Activated naive CD8-positive, alpha-beta T cell (primary cell): ENCODE results near the gene ZNF469.

Source experiments
- H3K27ac Mint-ChIP-seq: one replicate; pipeline ENCODE4 v1.8.0; 2021; ENCODE audit warnings: mixed read lengths
- H3K27me3 Mint-ChIP-seq: one replicate; pipeline ENCODE4 v1.8.0; 2021; ENCODE audit warnings: mixed read lengths
- H3K36me3 Mint-ChIP-seq: one replicate; pipeline ENCODE4 v1.8.0; 2021; ENCODE audit warnings: mixed read lengths
- H3K4me1 Mint-ChIP-seq: one replicate; pipeline ENCODE4 v1.8.0; 2021; ENCODE audit warnings: low read depth, mixed read lengths
- H3K4me3 Mint-ChIP-seq: one replicate; pipeline ENCODE4 v1.8.0; 2021; ENCODE audit warnings: mild to moderate bottlenecking, mixed read lengths
- H3K9me3 Mint-ChIP-seq: one replicate; pipeline ENCODE4 v1.8.0; 2021; ENCODE audit warnings: low read depth, mixed read lengths

Gene ZNF469

GRCh38 chr16:88343271-88343791 lies 39.4 kb upstream of the ZNF469 start:
- Mint-ChIP-seq H3K36me3 (no peaks in the 10 kb centered on the region), H3K27ac (no peak overlapping the region), H3K9me3 (no peaks in the 10 kb centered on the region), H3K27me3 (peaks cover 2% of the 10 kb centered on the region), H3K4me1 (peaks cover 4% of the 10 kb centered on the region), H3K4me3 (no peak overlapping the region)

GRCh38 chr16:88344411-88345030 lies 38.2 kb upstream of the ZNF469 start:
- H3K9me3 Mint-ChIP-seq = no peaks in the 10 kb centered on the region

GRCh38 chr16:88345031-88345720 lies 37.6 kb upstream of the ZNF469 start:
- Mint-ChIP-seq H3K27me3 (no peaks in the 10 kb centered on the region), H3K9me3 (no peaks in the 10 kb centered on the region), H3K27ac (no peak overlapping the region), H3K4me3 (no peak overlapping the region), H3K36me3 (no peaks in the 10 kb centered on the region), H3K4me1 (peaks cover 5% of the 10 kb centered on the region)

More at GRCh38 chr16:88344411-88345030, 38.2 kb upstream of the ZNF469 start:
- Mint-ChIP-seq H3K27ac (no peak overlapping the region), H3K27me3 (no peaks in the 10 kb centered on the region), H3K4me3 (no peak overlapping the region), H3K36me3 (no peaks in the 10 kb centered on the region), H3K4me1 (peaks cover 5% of the 10 kb centered on the region)

- Mint-ChIP-seq H3K4me3 (no peak overlapping the region), H3K36me3 (no peaks in the 10 kb centered on the region), H3K27ac (no peak overlapping the region), H3K9me3 (no peaks in the 10 kb centered on the region), H3K4me1 (peaks cover 5% of the 10 kb centered on the region), H3K27me3 (no peaks in the 10 kb centered on the region)
Measured at GRCh38 chr16:88345721-88346560, 36.8 kb upstream of the ZNF469 start.

GRCh38 chr16:88346680-88347505 lies 35.9 kb upstream of the ZNF469 start:
- Mint-ChIP-seq H3K9me3 (no peaks in the 10 kb centered on the region), H3K36me3 (no peaks in the 10 kb centered on the region), H3K4me1 (peaks cover 5% of the 10 kb centered on the region), H3K27ac (no peak overlapping the region), H3K27me3 (no peaks in the 10 kb centered on the region), H3K4me3 (no peak overlapping the region)

GRCh38 chr16:88347656-88348376 lies 34.9 kb upstream of the ZNF469 start:
- H3K27me3 Mint-ChIP-seq = no peaks in the 10 kb centered on the region
- no peak overlapping the region for H3K4me3 Mint-ChIP-seq
- H3K36me3 Mint-ChIP-seq = no peaks in the 10 kb centered on the region
- H3K27ac Mint-ChIP-seq = no peak overlapping the region
- H3K9me3 Mint-ChIP-seq = no peaks in the 10 kb centered on the region
- peaks cover 5% of the 10 kb centered on the region for H3K4me1 Mint-ChIP-seq

GRCh38 chr16:88348377-88349152 lies 34.2 kb upstream of the ZNF469 start:
- no peaks in the 10 kb centered on the region for H3K36me3 Mint-ChIP-seq
- H3K9me3 Mint-ChIP-seq = no peaks in the 10 kb centered on the region
- peaks cover 5% of the 10 kb centered on the region for H3K4me1 Mint-ChIP-seq
- H3K4me3 Mint-ChIP-seq = no peak overlapping the region
- H3K27ac Mint-ChIP-seq = no peak overlapping the region
- H3K27me3 Mint-ChIP-seq = no peaks in the 10 kb centered on the region

- Mint-ChIP-seq H3K4me3 (no peak overlapping the region), H3K27ac (no peak overlapping the region), H3K4me1 (peaks cover 5% of the 10 kb centered on the region), H3K9me3 (no peaks in the 10 kb centered on the region), H3K27me3 (no peaks in the 10 kb centered on the region), H3K36me3 (no peaks in the 10 kb centered on the region)
Measured at GRCh38 chr16:88349153-88349902, 33.4 kb upstream of the ZNF469 start.

- H3K27me3 Mint-ChIP-seq = no peaks in the 10 kb centered on the region
- H3K9me3 Mint-ChIP-seq = no peaks in the 10 kb centered on the region
- H3K4me3 Mint-ChIP-seq = no peak overlapping the region
- peaks cover 5% of the 10 kb centered on the region for H3K4me1 Mint-ChIP-seq
- no peaks in the 10 kb centered on the region for H3K36me3 Mint-ChIP-seq
- H3K27ac Mint-ChIP-seq = no peak overlapping the region
Measured at GRCh38 chr16:88349903-88350900, 32.6 kb upstream of the ZNF469 start.

GRCh38 chr16:88350922-88351321 lies 31.8 kb upstream of the ZNF469 start:
- Mint-ChIP-seq H3K4me1 (peaks cover 5% of the 10 kb centered on the region), H3K9me3 (no peaks in the 10 kb centered on the region), H3K27ac (no peak overlapping the region), H3K4me3 (no peak overlapping the region), H3K27me3 (no peaks in the 10 kb centered on the region), H3K36me3 (no peaks in the 10 kb centered on the region)

GRCh38 chr16:88351491-88352101 lies 31.2 kb upstream of the ZNF469 start:
- Mint-ChIP-seq H3K4me3 (no peak overlapping the region), H3K27ac (no peak overlapping the region), H3K36me3 (no peaks in the 10 kb centered on the region), H3K9me3 (no peaks in the 10 kb centered on the region), H3K4me1 (peaks cover 5% of the 10 kb centered on the region), H3K27me3 (no peaks in the 10 kb centered on the region)
